ENCODE data around the gene TBC1D1. TPM values are rescaled to one million over a fixed set of nuclear protein-coding genes. Genes with fewer than 3 reads are reported as not detected.

The TBC1D1 gene
- total RNA-seq, 2 donors from 2014 or later, result 55.3 to 77.4 TPM

GRCh38 chr4:37895271-37895670 lies 4.4 kb downstream of the TBC1D1 start:
- Histone ChIP-seq H3K4me3 (no peak overlapping the region), H3K27me3 (no peaks in the 10 kb centered on the region), H3K9ac (ENCODE audit: low read depth in 2 of 2, low read length in 2 of 2) (no peak overlapping the region), H3K27ac (no peak overlapping the region), H3K9me3 (no peaks in the 10 kb centered on the region), H3K36me3 (no peaks in the 10 kb centered on the region), H3K4me1 (no peaks in the 10 kb centered on the region)
- TF ChIP-seq, protein P1, sequence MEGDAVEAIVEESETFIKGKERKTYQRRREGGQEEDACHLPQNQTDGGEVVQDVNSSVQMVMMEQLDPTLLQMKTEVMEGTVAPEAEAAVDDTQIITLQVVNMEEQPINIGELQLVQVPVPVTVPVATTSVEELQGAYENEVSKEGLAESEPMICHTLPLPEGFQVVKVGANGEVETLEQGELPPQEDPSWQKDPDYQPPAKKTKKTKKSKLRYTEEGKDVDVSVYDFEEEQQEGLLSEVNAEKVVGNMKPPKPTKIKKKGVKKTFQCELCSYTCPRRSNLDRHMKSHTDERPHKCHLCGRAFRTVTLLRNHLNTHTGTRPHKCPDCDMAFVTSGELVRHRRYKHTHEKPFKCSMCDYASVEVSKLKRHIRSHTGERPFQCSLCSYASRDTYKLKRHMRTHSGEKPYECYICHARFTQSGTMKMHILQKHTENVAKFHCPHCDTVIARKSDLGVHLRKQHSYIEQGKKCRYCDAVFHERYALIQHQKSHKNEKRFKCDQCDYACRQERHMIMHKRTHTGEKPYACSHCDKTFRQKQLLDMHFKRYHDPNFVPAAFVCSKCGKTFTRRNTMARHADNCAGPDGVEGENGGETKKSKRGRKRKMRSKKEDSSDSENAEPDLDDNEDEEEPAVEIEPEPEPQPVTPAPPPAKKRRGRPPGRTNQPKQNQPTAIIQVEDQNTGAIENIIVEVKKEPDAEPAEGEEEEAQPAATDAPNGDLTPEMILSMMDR (IDR thresholded peaks at IDR 0.05), result no peak
- DNase-seq, result no peak
- intact Hi-C loops (cut with DNase I), result no loop called here

- intact Hi-C loops (cut with DNase I), result no loop called here
- no peak for DNase-seq
- H3K4me3 ChIP-seq, result no peak overlapping the region
- no peaks in the 10 kb centered on the region for H3K9me3 ChIP-seq
- no peak overlapping the region for H3K9ac ChIP-seq (ENCODE audit: low read depth in 2 of 2, low read length in 2 of 2)
- H3K27ac ChIP-seq, result no peak overlapping the region
- no peaks in the 10 kb centered on the region for H3K36me3 ChIP-seq
- TF ChIP-seq, protein P1 (IDR thresholded peaks at IDR 0.05), result no peak
- no peaks in the 10 kb centered on the region for H3K27me3 ChIP-seq
- no peaks in the 10 kb centered on the region for H3K4me1 ChIP-seq
Measured at GRCh38 chr4:37896206-37896860, 5.4 kb downstream of the TBC1D1 start.

DNA sequence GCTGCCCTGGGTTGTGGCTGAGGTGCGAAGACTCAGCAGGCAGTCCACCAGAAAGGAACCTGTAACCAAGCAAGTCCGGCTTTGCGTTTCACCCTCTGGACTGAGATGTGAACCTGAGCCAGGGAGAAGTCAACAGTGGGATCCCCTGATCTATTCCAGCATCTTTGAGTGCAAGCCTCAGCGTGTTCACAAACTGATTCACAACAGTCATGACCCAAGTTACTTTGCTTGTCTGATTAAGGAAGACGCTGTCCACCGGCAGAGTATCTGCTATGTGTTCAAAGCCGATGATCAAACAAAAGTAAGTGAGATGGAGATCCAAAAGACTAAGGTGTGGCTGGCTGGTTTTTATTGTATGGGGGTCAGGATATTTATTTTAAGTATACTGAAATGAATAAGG lies 11.3 kb downstream of the TBC1D1 start:
- TF ChIP-seq, protein P1 (IDR thresholded peaks at IDR 0.05), result no peak
- H3K27me3 ChIP-seq, result no peaks in the 10 kb centered on the region
- no peaks in the 10 kb centered on the region for H3K9me3 ChIP-seq
- H3K9ac ChIP-seq (ENCODE audit: low read depth in 2 of 2, low read length in 2 of 2), result no peak overlapping the region
- intact Hi-C loops (cut with DNase I), result no loop called here
- DNase-seq, result no peak
- H3K36me3 ChIP-seq, result no peaks in the 10 kb centered on the region
- no peak overlapping the region for H3K27ac ChIP-seq
- no peak overlapping the region for H3K4me3 ChIP-seq
- no peaks in the 10 kb centered on the region for H3K4me1 ChIP-seq

DNA sequence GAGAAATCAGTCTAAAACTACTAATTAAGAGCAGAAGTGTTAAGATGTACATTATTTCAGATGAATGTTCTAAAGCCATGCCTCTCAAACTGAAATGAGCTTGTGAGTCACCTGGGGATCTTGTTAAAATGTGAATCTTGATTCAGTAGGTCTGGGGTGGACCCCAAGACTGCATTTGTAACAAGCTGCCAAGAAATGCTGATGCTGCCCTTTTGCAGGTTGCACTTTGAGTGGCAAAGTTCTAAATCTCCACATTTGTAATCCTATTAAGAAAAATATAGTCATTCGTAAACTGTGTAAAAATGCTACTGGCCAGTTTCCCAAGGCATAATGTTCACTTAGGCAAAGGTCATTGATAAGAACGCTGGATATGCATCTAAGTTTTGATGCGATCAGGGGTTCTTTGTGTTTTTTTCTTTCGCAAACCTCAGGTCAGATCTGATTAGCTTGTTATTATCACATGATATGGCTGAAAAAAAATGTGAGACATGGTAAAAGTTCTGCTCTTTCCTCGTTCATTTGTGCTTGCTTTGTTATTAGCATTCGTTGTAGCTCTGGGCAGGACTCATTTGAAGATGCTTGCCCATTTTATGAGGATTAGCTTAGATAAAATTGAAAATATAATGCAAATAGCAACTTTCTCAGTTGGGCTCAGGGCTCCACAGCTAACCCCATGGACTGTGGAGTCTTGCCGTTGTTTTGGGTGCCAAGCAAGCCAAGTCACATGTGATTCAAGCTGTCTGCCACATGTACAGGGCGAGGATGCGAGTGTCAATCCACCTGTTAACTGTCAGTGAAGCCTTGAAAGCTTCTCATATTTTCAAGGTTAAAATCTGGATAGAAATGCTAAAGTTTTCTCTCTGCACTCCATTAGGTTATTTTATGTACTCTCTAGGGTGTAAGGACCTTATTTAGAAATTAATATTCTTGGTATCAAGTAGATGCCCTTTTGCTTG lies 12.1 kb downstream of the TBC1D1 start:
- intact Hi-C loops (cut with DNase I), result no loop called here
- Histone ChIP-seq H3K36me3 (no peaks in the 10 kb centered on the region), H3K9me3 (no peaks in the 10 kb centered on the region), H3K4me1 (no peaks in the 10 kb centered on the region), H3K4me3 (no peak overlapping the region), H3K27me3 (no peaks in the 10 kb centered on the region), H3K9ac (ENCODE audit: low read depth in 2 of 2, low read length in 2 of 2) (no peak overlapping the region), H3K27ac (no peak overlapping the region)
- TF ChIP-seq, protein P1 (IDR thresholded peaks at IDR 0.05), result no peak
- no peak for DNase-seq

DNA sequence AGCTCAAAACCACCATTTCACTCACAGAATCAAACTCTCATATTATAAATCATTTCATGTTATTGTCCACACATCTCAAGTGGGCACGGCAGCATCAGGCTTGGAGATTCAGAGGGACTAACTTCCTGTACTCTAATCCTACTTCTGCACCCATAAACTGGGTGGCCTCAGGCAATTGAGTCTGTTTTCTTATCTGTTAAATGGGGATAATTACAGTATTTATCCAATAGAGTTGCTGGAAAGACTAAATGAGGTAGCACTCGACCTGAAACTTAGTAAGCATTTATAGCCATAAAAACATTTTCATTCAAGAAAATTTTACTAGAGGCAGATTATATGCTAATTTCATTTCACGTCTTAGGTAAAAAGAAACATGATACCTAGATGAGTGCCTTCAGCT lies 13.0 kb downstream of the TBC1D1 start:
- intact Hi-C loops (cut with DNase I), result no loop called here

More for the DNA sequence above, 13.0 kb downstream of the TBC1D1 start:
- Histone ChIP-seq H3K4me3 (no peak overlapping the region), H3K27me3 (no peaks in the 10 kb centered on the region), H3K9ac (ENCODE audit: low read depth in 2 of 2, low read length in 2 of 2) (no peak overlapping the region), H3K4me1 (no peaks in the 10 kb centered on the region), H3K36me3 (no peaks in the 10 kb centered on the region), H3K9me3 (no peaks in the 10 kb centered on the region), H3K27ac (no peak overlapping the region)
- no peak for DNase-seq
- TF ChIP-seq, protein P1 (IDR thresholded peaks at IDR 0.05), result no peak
